ENCODE results near the gene AP2B1.

DNA sequence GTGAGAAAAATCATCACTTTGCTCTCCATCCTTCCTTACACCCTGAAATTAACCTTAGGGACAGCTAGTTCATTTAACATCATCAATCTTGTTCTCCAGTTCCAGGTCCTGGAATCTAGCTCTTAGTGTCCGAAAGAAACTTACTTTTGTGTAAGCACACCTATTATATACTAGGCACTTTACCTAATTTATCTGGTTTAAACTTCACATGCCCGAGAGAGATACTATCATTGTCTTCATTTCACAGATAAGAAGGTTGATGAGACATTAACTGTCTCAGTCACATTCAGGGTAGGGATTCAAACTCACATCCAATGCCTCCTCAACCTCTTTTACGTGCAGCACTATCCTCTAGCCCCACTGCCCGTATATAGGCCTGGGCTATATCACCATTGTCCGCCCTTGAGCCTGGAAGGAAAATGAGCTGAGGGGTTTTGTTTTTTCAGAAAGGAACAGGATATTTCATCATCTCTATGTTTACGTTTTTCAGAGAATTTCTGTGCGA lies 501 bp upstream of the AP2B1 start:
- TF ChIP-seq, protein P1, sequence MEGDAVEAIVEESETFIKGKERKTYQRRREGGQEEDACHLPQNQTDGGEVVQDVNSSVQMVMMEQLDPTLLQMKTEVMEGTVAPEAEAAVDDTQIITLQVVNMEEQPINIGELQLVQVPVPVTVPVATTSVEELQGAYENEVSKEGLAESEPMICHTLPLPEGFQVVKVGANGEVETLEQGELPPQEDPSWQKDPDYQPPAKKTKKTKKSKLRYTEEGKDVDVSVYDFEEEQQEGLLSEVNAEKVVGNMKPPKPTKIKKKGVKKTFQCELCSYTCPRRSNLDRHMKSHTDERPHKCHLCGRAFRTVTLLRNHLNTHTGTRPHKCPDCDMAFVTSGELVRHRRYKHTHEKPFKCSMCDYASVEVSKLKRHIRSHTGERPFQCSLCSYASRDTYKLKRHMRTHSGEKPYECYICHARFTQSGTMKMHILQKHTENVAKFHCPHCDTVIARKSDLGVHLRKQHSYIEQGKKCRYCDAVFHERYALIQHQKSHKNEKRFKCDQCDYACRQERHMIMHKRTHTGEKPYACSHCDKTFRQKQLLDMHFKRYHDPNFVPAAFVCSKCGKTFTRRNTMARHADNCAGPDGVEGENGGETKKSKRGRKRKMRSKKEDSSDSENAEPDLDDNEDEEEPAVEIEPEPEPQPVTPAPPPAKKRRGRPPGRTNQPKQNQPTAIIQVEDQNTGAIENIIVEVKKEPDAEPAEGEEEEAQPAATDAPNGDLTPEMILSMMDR (IDR thresholded peaks at IDR 0.05), result no peak
- no peak for TF ChIP-seq POLR2A (IDR thresholded peaks at IDR 0.05)

All from heart left ventricle (tissue), 13 donors.